ENCODE measurements around the gene KHDC1.
"Not testable (repeated sequence)": the region's sequence is repeated elsewhere in the genome, so short reads cannot be mapped to it uniquely, and the experiment has no call there.

Gene KHDC1

GRCh38 chr6:73193302-73193701 is 69.7 kb downstream of the KHDC1 start:
- H3K4me3 ChIP-seq (ENCODE audit: low read depth in 1 of 5, low read length in 5 of 5); H3K36me3 ChIP-seq (ENCODE audit: control insufficient read depth in 5 of 5, insufficient read depth in 5 of 5, low read length in 5 of 5); H3K4me1 ChIP-seq (ENCODE audit: control insufficient read depth in 5 of 5, insufficient read depth in 5 of 5, low read length in 5 of 5); H3K9ac ChIP-seq (ENCODE audit: low read length in 5 of 5); H3K27ac ChIP-seq (ENCODE audit: low read depth, low read length); H3K9me3 ChIP-seq (ENCODE audit: control insufficient read depth in 5 of 5, low read length in 5 of 5); H3K27me3 ChIP-seq (ENCODE audit: control insufficient read depth in 5 of 5, insufficient read depth in 4 of 5, low read length in 5 of 5): not testable (repeated sequence)

Data from subcutaneous abdominal adipose tissue (tissue), 5 donors.